ENCODE results near the gene RBP4. TPM values are rescaled to one million over a fixed set of nuclear protein-coding genes. Genes with fewer than 3 reads are reported as not detected.

The RBP4 gene
- total and polyA plus RNA-seq, 10 of the 15 experiments (the other 5 are each of a cell fraction or from before 2014, with no cell fraction given) = 1.2 TPM; not detected in 9

DNA sequence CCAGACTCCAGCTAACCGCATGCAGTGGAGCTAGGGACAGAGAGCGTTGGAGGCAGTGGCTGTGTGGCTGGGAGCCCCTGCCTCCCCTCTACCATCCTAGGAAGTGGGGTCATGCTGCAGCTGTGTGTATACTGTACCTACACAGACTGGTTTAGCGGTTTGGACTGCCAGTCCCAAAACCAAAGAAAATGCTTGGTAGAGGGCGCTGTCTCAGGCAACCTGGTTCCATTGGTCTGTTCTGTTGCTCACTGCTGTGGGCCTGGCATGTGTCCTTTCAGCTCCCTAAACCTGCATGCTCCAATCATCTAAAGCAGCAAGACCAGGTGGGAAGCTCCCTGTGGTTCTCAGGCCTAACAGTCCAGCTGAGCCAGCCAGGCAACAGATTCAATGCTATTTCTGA lies 4.5 kb downstream of the RBP4 start:
- Histone ChIP-seq H3K27me3 (replicated peaks in 1 of 2; ENCODE audit: control insufficient read depth in 2 of 2, insufficient read depth in 2 of 2, low read length in 1 of 2) (peaks cover 0 to 3% of the 10 kb centered on the region in 2 experiments; a peak in 3 of 4 replicates), H3K79me2 (ENCODE audit: control insufficient read depth, insufficient read depth, low read length) (no peaks in the 10 kb centered on the region), H3K4me3 (no peak overlapping the region), H2AFZ (ENCODE audit: control insufficient read depth, low read depth, low read length) (no peak overlapping the region), H3K36me3 (ENCODE audit: control insufficient read depth in 2 of 2, insufficient read depth in 2 of 2, low read length in 1 of 2) (no peaks in the 10 kb centered on the region), H3K9ac (ENCODE audit: control insufficient read depth, insufficient read depth, low read length) (no peak overlapping the region), H3K4me1 (ENCODE audit: control insufficient read depth, insufficient read depth, low read length) (no peaks in the 10 kb centered on the region), H4K20me1 (ENCODE audit: control insufficient read depth, insufficient read depth) (no peaks in the 10 kb centered on the region), H3K4me2 (ENCODE audit: control insufficient read depth, insufficient read depth) (no peak overlapping the region), H3K27ac (ENCODE audit: control insufficient read depth, insufficient read depth) (no peak overlapping the region), H3K9me3 (replicated peaks; ENCODE audit: control insufficient read depth, insufficient read depth, low read length) (no peaks in the 10 kb centered on the region)
- ChIA-PET CTCF (no interaction called here), SMC1A (ENCODE audit: uncharacterized antibody, unreplicated experiment) (no interaction called here), RAD21 (ENCODE audit: unreplicated experiment) (no interaction called here), POLR2A (no interaction called here)
- intact Hi-C loops (cut with micrococcal nuclease; ENCODE audit: unreplicated experiment) = no loop called here
- FAIRE-seq = no peak
- no TSS peak for BruUV-seq (replicated peaks)
- in situ Hi-C loops (cut with MboI) = no loop called here
- no peak for DNase-seq (ENCODE audit: low read depth, low spot score)
- no peak for ATAC-seq
- TF ChIP-seq, protein P1, sequence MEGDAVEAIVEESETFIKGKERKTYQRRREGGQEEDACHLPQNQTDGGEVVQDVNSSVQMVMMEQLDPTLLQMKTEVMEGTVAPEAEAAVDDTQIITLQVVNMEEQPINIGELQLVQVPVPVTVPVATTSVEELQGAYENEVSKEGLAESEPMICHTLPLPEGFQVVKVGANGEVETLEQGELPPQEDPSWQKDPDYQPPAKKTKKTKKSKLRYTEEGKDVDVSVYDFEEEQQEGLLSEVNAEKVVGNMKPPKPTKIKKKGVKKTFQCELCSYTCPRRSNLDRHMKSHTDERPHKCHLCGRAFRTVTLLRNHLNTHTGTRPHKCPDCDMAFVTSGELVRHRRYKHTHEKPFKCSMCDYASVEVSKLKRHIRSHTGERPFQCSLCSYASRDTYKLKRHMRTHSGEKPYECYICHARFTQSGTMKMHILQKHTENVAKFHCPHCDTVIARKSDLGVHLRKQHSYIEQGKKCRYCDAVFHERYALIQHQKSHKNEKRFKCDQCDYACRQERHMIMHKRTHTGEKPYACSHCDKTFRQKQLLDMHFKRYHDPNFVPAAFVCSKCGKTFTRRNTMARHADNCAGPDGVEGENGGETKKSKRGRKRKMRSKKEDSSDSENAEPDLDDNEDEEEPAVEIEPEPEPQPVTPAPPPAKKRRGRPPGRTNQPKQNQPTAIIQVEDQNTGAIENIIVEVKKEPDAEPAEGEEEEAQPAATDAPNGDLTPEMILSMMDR (IDR thresholded peaks at IDR 0.05 in 2 of 3, conservative IDR thresholded peaks at IDR 0.05 in 1 of 3; ENCODE audit: control insufficient read depth in 2 of 3, extremely low read depth in 1 of 3, insufficient read depth in 1 of 3, low read depth in 3 of 3, low read length in 3 of 3) = peak in 1 of 3 experiments; percentile 16; a peak in 1 of 6 replicates
- TF ChIP-seq ZNF207 (IDR thresholded peaks at IDR 0.05; ENCODE audit: borderline replicate concordance) = no peak
- TF ChIP-seq, protein P2, sequence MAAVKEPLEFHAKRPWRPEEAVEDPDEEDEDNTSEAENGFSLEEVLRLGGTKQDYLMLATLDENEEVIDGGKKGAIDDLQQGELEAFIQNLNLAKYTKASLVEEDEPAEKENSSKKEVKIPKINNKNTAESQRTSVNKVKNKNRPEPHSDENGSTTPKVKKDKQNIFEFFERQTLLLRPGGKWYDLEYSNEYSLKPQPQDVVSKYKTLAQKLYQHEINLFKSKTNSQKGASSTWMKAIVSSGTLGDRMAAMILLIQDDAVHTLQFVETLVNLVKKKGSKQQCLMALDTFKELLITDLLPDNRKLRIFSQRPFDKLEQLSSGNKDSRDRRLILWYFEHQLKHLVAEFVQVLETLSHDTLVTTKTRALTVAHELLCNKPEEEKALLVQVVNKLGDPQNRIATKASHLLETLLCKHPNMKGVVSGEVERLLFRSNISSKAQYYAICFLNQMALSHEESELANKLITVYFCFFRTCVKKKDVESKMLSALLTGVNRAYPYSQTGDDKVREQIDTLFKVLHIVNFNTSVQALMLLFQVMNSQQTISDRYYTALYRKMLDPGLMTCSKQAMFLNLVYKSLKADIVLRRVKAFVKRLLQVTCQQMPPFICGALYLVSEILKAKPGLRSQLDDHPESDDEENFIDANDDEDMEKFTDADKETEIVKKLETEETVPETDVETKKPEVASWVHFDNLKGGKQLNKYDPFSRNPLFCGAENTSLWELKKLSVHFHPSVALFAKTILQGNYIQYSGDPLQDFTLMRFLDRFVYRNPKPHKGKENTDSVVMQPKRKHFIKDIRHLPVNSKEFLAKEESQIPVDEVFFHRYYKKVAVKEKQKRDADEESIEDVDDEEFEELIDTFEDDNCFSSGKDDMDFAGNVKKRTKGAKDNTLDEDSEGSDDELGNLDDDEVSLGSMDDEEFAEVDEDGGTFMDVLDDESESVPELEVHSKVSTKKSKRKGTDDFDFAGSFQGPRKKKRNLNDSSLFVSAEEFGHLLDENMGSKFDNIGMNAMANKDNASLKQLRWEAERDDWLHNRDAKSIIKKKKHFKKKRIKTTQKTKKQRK (IDR thresholded peaks at IDR 0.05; ENCODE audit: low read depth, low read length) = no peak
- 78% methylated on average over 4 of the region's 4 CpGs for WGBS (ENCODE audit: insufficient coverage, insufficient replicate concordance, low lambda C conversion rate, missing lambda C conversion rate)
